GM10248 (cell line): ENCODE results near the gene ASB15.

ENCODE experiments used
- CTCF ChIA-PET: fragments of 300-600 bp; sonication (Branson Sonifier 250); formaldehyde crosslinking; extraction: SDS; loops from one replicate; lab custom pipeline; 2021; ENCODE audit warnings: antibody characterized with exemption; lab: Yijun Ruan, JAX
- POLR2A ChIA-PET: fragments of 350-650 bp; sonication (Branson Sonifier 250); formaldehyde crosslinking; extraction: SDS; loops from one replicate; lab custom pipeline; 2020; ENCODE audit warnings: antibody characterized with exemption; lab: Yijun Ruan, JAX
- DNase-seq: peaks from one replicate; pipeline ENCODE4 v3.0.0; 2012; ENCODE audit errors: extremely low spot score
- TF ChIP-seq, protein P1 (sequence below): IDR thresholded peaks from 2 replicates; pipeline ENCODE4 v1.5.1; 2012; ENCODE audit warnings: mild to moderate bottlenecking, low read depth; ENCODE audit errors: extremely low read depth, missing control alignments, control extremely low read depth

Gene ASB15

DNA sequence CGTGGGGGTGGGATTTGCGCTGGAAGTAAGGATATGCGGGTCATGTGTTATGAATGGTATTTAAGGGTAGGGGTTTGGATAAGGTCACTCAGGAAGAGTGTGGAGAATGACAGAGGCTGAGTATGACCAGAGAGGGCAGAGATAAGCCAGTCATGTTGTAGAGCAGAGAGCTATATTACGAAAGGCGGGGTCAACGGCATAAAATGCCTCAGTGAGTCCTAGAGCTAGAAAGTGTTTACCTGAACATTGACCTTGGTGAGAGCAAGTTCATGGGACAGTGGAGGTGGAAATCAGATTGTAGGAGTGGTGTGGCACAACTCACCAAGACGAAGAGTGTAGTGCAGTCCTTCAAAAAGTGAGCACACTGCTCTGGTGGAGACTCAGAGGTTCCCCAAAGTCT is 67.9 kb downstream of the ASB15 start:
- DNase-seq: no peak
- ChIA-PET POLR2A (no interaction called here), CTCF (interaction anchor here (0.9 to 1.3 kb wide), 3 partner anchors 13 to 34 kb away, joined by 3 to 5 read pairs (median 3); no protein-coding TSS in a partner anchor)
- TF ChIP-seq, protein P1, sequence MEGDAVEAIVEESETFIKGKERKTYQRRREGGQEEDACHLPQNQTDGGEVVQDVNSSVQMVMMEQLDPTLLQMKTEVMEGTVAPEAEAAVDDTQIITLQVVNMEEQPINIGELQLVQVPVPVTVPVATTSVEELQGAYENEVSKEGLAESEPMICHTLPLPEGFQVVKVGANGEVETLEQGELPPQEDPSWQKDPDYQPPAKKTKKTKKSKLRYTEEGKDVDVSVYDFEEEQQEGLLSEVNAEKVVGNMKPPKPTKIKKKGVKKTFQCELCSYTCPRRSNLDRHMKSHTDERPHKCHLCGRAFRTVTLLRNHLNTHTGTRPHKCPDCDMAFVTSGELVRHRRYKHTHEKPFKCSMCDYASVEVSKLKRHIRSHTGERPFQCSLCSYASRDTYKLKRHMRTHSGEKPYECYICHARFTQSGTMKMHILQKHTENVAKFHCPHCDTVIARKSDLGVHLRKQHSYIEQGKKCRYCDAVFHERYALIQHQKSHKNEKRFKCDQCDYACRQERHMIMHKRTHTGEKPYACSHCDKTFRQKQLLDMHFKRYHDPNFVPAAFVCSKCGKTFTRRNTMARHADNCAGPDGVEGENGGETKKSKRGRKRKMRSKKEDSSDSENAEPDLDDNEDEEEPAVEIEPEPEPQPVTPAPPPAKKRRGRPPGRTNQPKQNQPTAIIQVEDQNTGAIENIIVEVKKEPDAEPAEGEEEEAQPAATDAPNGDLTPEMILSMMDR: no peak

DNA sequence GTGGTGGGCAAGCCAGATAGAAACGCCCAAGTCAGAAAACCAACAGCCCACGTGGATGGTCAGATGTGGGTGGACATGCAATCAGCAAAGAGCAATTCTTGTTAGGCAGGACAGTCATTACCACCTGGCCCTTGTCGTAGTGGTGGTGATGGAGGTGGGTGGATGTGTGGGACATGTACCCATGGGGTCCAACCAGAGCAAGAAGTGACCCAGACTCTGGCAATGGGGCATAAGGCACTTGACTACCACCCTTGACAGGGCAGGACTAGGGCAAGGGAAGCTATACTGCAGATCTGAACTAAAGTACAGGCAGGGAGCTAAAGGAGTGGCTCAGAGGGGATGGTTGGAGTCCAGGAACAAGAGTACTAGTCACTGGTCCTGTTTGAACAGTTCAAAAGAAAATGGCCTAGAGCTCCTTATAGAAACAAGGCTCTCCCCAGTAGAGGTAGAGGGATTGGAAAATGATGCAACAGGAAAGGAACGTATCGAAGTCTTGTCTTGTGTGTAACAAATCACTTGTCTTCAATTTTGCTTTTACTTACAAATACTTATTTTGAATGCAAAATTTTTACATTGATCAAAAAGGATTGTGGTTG is 71.6 kb downstream of the ASB15 start:
- CTCF ChIA-PET: interaction anchor here (1.0 to 1.2 kb wide), 2 partner anchors 9 to 192 kb away, joined by 3 read pairs; no protein-coding TSS in a partner anchor
- POLR2A ChIA-PET: no interaction called here
- no peak for DNase-seq
- TF ChIP-seq, protein P1: no peak

DNA sequence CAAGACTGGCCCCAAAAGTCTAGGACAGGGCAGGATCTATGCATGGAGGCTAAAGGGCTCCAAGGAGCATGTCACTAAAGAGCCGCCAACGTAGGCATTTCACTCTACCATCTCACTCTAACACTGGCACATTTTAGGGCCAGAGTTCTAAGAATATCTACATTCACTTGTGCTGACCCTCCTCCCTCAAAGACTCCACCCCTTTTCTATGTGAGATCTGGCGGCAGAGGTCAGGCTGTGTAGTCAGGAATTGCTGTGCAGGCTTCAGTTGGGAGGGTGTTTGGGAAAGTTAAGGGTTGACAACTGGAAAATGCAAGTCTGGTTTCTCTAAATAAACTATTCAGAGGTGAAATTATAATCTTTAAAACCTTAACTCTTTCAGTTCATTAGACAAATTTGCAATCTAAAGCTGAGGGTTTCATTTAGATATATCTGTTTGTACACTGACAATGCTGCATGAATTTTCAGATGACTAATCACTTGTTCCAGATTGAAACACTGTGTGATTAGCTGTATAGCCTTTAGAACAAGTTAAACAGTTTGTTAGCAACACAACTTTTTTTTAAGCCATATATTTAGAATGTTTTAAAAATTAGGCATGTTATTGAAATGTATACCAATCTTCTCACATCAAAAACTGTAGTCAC is 72.3 kb downstream of the ASB15 start:
- TF ChIP-seq, protein P1: no peak
- POLR2A ChIA-PET: no interaction called here
- DNase-seq: no peak
- CTCF ChIA-PET: interaction anchor here (1.2 to 1.4 kb wide), 2 partner anchors 191 to 199 kb away, joined by 3 read pairs; no protein-coding TSS in a partner anchor

DNA sequence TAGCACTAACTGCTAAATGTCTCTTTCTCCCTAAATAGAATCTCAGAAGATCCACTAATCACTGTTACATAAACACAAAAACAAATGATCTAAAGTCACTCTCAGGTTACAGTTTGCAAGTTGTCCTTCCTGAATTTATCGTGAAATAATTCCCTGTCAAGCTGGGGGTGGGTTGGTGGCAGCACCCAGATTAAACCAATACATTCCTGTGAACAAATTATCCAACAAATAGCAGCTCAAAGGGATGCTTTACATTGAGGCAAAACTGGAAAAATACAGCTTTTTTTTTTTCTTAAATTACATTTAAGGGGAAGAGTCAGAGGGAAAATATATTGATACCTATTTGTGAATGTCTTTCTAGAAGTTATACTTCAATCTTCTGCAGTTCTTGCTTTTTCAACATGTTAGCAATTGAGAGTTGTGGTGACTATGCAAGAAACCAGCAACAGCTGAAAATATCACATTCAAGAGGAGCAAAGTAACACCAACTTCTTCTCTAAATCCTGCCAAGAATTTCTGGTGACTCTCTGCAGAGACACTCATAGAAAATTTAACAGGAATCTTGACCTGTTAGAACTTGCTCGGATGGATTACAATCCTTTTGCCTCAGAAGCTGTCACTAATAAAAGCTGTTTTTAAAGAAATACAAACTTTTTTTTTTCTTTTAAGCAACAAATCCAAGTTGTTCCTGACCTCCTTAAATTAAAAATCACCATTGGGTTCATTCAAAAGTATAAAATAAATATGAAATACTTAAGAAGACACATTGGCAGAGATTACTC is 73.0 kb downstream of the ASB15 start:
- CTCF ChIA-PET: interaction anchor here (0.9 to 1.4 kb wide), 3 partner anchors 50 to 198 kb away, joined by 3 read pairs; no protein-coding TSS in a partner anchor
- no peak for DNase-seq
- TF ChIP-seq, protein P1: no peak
- POLR2A ChIA-PET: no interaction called here

DNA sequence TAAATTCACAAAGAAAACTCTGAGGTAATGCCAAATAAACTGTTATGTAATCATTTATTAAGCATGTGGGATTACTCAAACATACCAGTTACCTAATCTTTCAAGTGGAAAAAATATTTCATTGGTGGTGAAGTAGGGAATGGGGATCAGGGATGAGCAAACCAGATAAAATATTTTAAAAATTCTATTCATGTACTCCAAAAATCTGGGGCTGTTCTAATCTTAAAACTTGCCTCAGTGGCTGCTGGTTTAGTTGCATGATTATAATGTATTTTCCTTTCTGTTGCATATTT is 73.5 kb downstream of the ASB15 start:
- ChIA-PET CTCF (interaction anchor here (0.9 to 1.4 kb wide), 2 partner anchors 51 to 197 kb away, joined by 3 read pairs; no protein-coding TSS in a partner anchor), POLR2A (no interaction called here)
- DNase-seq: no peak
- TF ChIP-seq, protein P1: no peak

DNA sequence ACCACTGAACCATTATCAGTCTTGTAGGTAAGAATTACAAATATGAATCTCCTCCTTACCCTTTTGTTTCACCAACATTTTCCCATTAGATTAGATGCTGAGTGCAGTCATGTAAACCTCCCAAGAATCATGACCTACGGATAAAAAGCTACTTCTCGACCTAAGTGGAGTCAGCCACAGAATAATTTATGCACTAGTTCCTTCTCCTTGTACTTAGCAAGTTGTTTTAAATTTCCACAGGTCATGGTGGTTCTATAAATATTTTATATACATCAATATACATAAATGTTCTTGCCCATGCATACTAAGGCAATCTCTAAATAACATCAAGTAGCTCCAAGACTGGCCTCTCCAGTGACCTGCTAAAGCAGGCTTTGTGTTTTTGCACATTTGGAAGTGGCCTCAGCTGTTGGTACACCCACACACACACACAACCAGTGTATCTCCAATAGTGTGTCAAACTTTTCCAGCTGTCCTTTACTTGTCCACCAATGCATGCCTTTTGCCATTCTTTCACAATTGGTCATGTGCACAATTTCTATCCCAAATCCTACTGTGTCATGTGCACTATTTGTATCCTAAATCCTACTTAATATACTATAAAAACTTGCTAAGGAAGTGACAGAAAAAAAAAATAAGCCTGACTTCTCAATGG is 75.6 kb downstream of the ASB15 start:
- POLR2A ChIA-PET: no interaction called here
- TF ChIP-seq, protein P1: no peak
- DNase-seq: no peak
- CTCF ChIA-PET: interaction anchor here (0.7 to 1.7 kb wide), 3 partner anchors 8 to 195 kb away, joined by 3 to 6 read pairs (median 3); no protein-coding TSS in a partner anchor
